GM18502 (cell line): ENCODE measurements around the gene TCEA2.

Experiments used
- ATAC-seq: cut with Tn5 transposase; IDR thresholded peaks from one replicate; pipeline ENCODE4 v1.9.1; 2021; ENCODE audit warnings: mild to moderate bottlenecking; ENCODE audit not compliant: unreplicated experiment, poor library complexity

The TCEA2 gene

DNA sequence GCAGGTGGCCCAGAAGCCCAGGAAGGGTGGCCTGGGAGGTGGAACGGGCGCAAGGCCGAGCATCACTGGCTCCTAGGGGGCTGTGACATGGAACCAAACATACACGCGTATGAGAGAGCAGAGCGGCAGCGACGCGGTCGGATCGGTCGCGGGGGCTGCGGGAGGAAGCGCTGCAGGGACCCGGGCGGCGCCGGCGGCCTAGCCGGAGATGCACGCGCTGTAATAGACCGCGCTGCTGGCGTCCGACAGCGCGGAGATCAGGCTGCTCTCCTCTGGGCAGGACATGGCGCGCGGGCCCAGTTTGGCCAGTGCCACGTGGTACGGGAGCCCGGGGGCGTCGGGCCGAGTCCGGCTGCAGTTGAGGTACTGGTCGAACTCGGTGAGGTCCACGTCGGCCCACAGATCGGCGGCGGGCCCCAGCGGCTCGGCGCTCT lies 15.0 kb upstream of the TCEA2 start:
- ATAC-seq = no peak

DNA sequence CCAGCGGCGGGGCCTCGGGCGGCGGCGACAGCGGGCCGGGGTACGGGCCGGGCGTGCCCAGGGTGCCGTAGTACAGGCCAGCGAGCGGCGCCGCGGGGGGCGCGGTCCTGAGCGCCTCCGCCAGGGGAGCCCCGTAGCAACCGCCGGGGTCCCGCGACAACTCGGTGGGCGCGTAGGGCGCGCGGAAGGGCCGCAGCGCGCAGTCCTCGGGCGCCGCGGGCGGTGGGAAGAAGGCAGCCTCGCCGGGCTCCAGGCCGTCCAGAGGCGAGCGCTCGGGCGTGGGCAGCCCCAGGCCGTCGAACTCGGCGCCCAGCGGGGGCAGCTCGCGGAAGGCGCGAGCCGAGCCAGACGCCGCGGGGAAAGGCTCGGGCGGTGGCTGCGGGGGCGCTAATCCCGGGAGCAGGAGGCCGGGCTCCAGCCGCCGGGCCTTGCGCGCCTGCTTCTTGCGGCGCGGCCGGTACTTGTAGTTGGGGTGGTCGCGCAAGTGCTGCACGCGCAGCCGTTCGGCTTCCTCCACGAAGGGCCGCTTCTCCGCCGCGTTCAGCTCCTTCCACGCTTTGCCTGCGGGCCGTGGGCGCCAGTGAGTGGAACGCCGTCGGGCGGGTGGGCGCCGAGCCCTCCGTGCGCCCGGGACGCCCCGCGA lies 14.5 kb upstream of the TCEA2 start:
- ATAC-seq = no peak

DNA sequence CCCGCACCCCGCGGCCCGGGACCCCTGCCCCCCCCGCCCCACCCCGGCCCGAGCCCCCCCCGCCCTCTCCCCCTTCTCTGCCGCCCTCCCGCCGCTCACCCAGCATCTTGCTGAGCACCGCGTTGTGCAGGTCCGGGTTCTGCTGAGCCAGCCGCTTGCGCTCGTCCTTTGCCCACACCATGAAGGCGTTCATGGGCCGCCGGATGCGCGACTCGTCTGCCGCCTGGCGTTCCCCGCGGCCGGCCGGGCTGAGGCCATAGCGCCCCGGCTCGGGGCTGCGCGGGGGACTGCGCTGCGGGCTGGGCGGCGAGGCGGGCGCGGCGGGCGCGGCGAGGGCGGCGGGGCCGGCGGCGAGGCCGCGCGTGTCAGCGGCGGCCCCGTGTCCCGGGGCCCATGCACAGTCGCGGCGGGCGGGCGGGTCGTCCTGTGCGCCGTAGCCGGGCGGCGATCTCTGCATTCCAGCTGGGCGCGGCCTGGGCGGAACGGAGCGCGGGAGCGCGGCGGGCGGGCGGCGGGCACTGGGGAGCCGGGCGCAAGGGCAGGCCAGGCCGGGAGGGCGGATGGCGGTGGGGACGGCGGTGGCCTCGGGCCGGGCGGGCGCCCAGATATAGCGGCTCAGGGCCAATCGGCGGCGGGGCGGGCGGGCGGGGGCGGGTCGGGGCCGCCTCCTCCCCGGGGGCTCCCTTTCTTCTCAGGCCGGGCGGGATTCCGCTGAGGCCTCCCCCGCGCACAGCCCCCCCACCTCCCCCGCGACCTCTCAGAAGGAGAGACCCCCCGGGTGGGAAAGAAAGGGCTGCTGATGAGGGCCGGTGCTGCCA lies 13.7 kb upstream of the TCEA2 start, which contains the start of gene SOX18:
SOX18 (minus strand) TSS at position 580 of the 818 bp plus-strand sequence; CDS start at position 457, 123 bp downstream.
- ATAC-seq = no peak

DNA sequence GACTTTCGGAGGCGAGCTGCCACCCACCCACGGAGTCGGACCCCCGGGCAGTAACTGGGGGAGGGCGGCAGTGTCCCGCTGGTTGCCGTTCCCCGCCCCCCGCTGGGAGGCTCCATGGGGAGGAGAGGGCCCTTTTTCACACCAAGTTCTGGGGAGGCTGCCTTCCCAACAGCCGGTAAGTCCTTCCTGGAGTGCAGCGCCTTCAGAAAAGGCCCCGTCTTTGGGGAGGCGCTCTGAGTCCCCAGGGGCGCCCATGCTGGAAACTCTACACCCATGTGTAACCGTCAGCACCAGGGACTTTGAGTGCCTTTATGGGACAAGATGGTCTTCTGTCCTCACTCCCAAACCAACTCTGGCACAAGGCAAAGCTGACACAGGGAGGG lies 13.1 kb upstream of the TCEA2 start:
- ATAC-seq = no peak

DNA sequence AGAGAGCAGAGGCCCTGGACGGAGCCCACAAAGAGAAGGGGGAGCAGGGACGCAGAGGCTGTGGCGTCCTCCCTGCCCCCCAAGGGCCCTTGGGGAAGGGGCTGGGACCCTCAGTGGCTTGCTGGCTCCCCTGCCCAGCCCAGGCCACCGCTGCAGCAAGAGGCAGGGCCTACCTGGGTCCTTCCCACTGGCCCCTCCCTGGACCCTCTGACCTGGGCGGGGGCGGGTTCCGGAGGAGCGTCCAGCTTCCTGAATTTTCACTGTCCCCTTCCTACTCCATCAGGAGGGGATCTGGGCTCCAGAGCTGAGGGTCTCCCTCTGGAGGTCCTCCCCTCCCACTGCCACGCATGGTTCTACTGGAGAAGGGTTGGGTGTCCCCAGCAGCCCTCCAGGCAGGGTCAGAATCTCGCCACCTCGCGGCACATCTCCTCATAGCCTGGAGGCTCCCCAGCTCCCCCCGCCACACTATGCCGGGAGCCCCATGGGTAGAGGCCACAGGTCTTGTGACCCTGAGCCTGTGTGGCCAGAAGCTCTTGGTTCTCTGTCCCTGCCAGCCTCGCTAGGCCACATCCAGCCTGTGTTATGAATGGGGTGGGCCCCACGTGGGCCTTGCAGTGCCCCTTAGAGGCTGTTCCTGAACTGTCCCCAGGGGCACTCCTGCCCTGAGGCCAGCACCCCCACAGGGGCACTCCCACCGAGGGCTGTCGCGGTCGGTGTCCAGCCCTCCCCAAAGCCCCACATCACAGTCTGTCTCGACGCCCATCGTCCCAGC lies 12.6 kb upstream of the TCEA2 start:
- ATAC-seq = no peak

DNA sequence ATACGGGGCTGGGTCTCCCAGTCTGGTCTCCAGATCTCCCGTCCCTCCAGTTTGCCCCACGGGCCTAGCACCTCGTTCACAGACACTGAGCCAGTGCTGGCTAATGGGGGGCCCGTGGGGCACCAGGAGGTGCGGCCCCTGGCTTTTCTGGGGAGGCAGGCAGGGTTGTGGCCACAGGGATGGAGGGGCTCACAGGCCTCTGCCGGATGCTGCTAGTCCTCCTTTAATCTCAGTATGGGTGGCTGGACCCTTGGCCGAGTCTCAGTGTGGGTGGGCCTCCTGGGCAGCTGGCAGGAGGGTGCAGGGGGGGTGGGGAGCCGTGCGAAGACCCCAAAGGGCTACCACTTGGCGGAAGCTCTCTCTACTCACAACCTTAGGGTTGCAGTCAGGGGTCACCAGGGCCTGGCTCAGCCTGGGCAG lies 12.0 kb upstream of the TCEA2 start:
- ATAC-seq = no peak

DNA sequence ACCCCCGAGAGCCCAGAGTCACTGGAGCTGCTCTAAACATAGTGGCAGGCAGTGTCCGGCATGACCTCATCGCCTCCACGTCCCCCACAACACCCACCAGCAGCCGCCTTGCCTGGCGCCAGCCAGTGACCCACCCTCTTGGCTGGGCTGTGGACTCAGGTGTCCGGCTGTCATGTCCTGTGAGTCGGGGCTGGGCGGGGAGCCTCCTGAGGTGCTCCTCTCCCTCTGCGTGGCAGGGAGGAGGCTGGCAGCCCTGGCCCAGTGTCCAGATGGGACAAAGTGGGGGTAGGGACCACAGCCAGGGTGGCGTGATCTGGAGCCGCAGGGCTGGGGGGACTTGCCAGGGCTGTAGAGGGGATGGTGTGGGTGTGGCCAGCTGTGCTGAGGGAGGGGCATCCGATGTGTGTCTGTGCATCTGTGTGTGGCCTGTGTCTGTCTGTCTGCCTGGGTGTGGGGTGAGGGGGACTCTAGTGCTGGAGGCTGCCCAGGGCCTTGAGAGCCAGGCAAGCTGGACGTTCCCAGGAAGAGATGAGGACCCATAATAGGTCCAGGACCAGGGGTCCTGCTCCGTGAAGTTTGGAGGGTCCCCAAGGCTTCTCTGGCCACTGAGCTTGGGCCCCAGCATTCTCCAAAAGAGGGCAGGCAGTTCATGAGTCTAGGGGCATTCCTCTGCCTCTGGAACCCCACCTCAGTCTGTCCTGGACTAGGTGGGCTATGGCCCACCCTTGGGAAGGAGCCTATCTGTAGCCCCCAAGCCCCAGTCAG lies 11.3 kb upstream of the TCEA2 start:
- ATAC-seq = no peak

DNA sequence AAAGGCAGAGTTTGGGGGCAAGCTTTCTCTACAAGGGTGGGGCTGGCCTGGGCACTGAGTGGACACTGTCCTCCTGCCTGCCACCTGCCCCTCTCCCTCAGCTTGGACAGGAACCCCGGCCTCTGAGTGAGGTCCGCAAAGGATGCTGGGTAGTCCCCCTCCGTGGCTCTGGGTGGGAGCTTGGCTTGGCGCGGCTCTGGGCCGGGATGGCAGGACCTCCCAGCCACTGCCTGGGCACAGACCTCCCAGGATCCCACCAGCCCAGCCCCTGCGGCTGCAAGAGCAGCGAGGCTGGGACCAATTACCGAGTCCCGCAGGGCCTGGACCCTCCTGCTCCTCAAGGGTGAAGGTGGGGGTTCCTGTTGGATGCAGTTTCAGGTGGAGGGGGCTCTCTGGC lies 10.7 kb upstream of the TCEA2 start:
- no peak for ATAC-seq

DNA sequence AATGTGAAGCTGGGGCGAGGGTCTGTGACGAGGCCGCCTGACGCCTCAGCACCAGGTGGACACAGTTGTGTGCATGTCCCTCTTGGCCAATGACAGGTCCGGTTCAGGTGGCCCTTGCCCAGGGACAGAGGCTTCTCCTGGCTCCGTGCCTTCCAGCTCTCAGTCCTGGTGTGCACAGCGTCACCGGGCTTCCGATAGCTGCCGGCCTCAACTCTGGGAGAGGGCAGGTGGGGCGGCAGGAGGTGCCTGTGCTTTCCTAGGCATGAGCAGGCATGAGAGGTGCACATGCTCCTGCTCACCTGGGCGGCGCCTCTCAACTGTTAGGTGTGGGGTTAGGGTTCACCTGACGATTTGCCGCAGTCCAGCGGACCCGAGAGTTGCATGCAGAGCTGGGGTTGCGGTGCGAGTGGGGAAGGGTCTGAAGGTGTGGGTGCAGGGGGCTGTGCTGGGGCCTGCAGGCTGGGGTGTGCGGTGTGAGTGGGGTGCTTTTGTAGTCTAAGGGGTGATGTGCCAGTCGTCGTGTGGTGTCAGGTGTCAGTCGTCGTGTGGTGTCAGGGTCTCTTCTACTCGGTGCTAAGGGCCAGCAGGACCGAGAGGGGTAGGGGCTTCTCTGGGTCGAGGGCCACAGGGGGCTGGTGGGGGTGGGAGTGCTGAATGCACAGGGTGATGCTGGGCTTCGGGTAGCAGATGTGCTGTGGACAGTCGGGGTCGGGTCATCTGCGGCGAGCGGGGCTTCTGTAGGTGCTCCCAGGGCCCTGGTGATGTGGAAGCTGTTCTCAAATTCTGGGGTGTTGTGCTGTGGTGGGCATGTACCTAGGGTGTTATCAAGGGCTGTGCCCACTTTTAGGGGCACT lies 9.8 kb upstream of the TCEA2 start:
- ATAC-seq = no peak

DNA sequence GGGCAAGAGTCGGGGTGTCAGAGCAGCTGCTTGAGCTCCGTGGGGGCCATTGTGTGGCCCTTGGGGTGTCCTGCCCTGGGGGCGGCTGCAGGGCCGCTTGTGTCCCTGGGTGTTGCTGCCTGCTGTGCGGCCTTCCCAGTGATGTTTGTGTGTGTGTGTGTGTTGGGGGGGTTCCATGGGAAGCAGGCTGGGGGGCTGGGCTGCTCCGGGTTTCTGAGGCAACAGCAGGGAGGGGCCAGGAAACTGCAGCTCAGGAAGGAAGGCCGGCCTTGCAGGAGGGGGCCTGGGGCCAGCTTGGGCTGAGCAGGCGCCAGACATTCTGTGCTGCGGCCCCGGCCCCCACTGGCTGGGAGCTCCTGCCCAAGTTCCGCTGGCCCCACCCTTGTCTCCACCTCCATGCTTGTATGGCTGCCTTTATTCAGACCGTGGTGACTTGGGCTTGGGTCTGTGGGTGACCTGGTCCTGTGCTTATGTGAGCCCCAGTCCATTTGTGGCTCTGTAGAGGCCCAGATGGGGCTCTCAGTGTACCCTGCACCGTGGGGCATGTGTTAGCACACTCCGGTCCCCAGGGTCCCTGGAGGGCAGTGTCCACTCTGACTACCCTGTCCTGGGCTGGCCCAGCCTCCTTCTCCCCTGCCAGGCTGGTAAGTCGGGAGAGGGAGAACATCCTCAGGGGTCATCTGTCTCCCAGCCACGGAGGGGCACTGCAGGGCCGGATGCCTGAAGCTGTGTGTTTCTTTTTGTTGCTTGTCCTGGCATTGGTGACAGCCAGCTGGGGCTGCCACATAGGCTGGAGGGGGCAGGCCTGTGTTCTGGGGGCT lies 8.9 kb upstream of the TCEA2 start:
- ATAC-seq = no peak

DNA sequence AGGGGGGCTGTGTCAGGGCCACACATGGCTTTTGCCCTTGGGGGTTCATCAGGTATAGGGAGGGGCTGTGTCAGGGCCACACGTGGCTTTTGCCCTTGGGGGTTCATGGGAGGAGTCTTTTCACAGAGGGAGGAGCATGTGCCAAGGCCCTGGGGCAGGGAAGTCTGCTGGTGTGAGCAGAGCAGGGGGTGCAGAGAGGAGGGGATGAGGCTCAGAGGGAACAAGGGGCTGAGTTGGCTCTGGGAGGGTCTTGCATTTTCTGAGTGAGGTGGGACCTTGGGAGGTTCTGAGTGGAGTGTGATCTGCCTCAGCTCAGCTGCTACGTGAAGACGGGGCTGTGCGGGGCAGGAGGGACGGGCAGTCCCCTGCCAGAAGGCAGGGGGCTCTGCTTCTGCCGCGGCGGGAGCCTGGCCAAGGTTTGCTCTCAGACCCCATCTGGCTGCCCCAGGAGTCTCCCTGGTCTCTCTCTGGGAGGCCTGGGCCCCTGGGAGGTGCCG lies 7.6 kb upstream of the TCEA2 start:
- no peak for ATAC-seq

DNA sequence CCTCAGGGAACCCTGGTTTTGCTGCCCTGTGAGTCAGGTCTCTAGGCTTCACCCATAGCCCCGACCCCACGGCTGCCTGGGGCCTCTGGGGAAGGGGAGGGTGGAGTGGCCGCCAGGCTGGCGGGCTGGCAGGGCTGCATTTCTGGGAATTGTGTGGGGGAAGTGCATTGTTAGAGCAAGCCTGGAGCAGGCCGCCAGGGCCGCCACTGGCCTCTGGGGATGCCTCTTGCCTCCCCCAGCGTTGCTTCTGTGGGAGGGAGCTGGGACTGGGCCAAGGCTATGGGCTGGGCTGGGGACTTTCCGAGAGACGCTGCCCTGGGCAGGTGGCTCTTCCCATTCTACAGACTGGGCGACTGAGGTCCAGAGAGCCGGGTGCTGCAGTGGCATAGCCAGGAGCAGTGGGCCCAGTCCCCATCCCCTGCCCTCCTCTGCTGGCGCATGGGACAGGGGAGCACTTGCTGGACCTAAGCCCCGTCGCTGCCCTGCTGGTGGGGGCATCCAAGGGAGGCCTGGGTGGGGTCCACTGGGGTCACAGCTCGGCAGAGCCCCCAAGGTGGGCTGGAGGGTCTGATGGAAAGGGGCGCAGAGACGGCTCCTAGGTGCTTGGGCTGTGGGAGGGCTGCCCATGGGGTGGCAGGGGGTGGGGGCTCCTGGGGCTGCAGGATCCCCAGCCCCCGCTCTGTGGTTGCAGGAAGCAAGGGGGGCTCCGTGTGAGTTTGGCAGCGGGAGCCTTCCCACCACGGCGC lies 6.9 kb upstream of the TCEA2 start:
- no peak for ATAC-seq

DNA sequence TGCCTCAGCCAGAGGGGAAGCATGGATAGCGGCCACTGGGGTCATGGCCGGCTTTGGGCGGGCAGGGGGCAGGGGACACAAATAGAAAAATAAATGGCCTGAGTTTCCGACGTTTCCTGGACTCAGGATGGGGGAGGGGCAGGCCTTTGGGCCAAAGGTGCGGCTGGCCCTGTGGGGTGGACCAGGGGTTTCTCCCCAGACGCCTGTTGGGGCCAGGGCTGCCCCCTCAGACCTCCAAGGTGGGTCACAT lies 6.4 kb upstream of the TCEA2 start:
- ATAC-seq = no peak

DNA sequence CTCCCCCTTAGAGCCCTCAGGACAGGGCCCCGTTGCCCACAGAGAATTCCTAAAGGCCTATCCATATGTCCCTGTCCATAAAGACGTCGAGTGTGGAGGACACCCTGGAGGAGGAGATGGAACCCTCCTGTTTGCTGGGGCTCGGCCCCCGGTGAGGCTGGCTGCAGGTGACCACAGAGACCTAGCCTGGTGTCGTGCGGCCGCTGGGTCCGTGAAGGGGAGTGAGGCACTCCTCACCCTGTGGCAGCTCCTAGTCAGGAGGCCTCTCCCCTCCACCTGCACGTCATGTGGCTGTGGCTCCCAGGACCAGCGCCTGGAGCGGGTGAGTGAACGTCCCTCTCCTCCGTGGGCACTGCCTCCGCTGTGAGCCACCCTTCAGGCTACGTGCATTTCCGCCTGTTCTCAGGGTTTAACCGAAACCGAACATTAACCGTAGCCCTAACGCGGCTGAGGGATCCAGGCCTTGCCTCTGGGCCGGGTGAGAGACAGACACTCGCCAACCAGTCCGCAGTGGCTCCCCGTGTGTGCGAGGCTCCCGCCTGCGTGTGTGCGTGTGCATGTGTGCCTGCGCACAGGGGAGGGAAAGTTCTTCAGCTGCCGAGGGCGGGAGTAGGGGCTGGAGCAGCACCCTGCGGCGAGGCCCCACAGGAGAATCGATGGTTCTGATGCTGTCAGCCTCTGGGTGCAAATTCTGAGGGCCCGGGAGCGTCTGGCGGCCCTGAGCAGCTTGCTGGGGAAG lies 5.9 kb upstream of the TCEA2 start:
- no peak for ATAC-seq

DNA sequence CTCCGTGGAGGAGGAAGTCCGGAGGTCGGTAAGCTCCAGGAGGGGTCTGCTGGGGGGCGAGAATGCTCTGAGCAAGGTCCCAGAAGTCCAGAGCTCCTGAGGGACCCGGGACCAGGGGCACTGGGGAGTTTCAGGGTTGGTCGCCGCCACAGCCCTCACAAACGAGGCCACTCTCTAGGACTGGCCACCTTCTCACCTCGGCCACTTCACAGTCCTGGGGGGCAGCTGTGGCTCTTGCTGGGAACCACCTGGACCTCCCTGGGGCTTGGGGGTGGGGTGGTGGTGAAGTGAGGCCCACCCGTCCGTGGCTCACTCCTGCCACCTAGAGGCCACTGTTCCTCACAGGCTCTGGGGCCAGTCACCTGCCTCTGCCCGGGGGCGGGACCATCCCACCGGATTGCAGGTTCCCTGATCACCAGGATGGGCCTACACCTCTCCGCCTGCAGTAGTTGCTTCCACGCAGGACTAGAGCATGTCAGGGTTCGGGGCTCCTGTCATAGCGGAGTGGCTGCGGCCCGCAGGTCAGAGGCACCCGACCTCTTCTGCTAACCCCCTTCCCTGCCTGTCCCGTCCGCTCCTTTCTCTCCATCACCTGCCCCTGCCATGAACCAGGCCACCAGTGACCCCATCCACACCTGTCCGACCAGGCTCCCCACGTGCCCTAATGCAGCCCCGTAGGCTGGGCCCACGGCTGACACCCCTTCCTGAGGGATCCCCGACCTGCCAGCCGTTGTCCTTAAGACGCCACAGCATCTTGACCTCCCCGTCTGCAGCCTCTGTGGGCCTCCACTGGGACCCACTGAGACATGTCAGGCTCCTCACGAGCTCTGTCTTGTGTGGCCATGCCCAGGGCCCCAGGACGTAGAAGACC lies 5.1 kb upstream of the TCEA2 start:
- ATAC-seq = no peak

DNA sequence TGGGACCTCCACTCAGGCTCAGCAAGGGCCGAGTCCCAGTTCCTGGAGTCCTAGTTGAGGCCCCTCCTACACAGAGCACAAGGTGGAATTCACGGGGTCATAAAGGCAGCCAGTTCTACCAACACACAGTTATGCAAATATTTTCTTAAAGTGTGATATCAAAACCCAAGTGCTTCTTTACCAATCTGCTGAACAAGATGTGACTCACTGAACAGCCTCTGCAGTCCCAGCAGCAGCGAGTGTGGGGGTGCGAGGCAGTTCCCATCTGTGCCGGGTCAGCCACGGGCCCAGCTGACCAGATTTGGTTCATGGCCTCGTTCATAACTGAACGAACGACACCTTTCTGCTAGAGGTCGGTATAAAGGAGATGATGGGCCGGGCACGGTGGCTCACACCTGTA lies 4.5 kb upstream of the TCEA2 start:
- ATAC-seq = no peak

DNA sequence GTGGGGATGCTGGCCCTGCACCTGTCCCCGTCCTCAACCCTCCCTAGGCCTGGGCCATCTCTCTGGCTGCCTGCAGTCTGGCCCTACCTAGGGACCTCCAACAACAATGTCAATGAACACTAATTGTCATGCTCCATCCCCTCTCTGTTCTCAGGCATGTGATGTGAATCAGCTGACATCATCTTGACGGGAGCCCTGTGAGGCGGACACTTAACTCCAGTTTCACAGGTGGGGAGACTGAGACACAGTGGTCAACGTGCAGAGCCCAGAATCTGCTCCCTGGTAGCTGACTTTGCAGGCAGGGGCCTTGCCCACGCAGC lies 762 bp upstream of the TCEA2 start:
- ATAC-seq = no peak
